SK-N-SH treated with all-trans-retinoic acid at 6 μM for 48 hours (cell line): ENCODE data around the gene AKR1B1.
A peak's percentile ranks its signal among the peaks of the same experiment; 100 is the strongest.

Experiments used
- ATAC-seq: fragments of 200-7000 bp; cut with Tn5 transposase; 3 replicates; pipeline ENCODE4 v1.9.1; 2020; ENCODE audit warnings: mild to moderate bottlenecking, moderate library complexity
- ARNTL ChIP-seq: fragments of 450-650 bp; formaldehyde crosslinking; IDR thresholded peaks from 2 replicates; pipeline ENCODE4 v1.5.0; 2020; ENCODE audit warnings: low read depth, mild to moderate bottlenecking, moderate library complexity, borderline replicate concordance
- BACH2 ChIP-seq: fragments of 250-450 bp; sonication (Bioruptor Pico); IDR thresholded peaks from 2 replicates; pipeline ENCODE4 v1.9.0; 2021; ENCODE audit warnings: mild to moderate bottlenecking, borderline replicate concordance
- CREB5 ChIP-seq: fragments of 250-450 bp; sonication (Bioruptor Pico); IDR thresholded peaks from 2 replicates; pipeline ENCODE4 v1.5.1; 2020; ENCODE audit warnings: low read depth, mild to moderate bottlenecking, moderate library complexity
- CSDC2 ChIP-seq: fragments of 250-450 bp; sonication (Bioruptor Pico); IDR thresholded peaks from 2 replicates; pipeline ENCODE4 v1.5.0; 2020; ENCODE audit warnings: mild to moderate bottlenecking, moderate library complexity
- CSRNP3 ChIP-seq: fragments of 250-450 bp; sonication (Bioruptor Pico); IDR thresholded peaks from 2 replicates; pipeline ENCODE4 v1.5.1; 2021; ENCODE audit warnings: mild to moderate bottlenecking, moderate library complexity
- ESRRG ChIP-seq: fragments of 250-450 bp; sonication (Bioruptor Pico); IDR thresholded peaks from 2 replicates; pipeline ENCODE4 v1.6.1; 2021; ENCODE audit warnings: mild to moderate bottlenecking
- GLIS3 ChIP-seq: fragments of 250-450 bp; sonication (Bioruptor Pico); IDR thresholded peaks from 2 replicates; pipeline ENCODE4 v1.5.0; 2020; ENCODE audit warnings: mild to moderate bottlenecking, moderate library complexity
- ISL1 ChIP-seq: fragments of 250-450 bp; sonication (Bioruptor Pico); IDR thresholded peaks from 2 replicates; pipeline ENCODE4 v2.1.2; 2022; ENCODE audit warnings: mild to moderate bottlenecking, moderate library complexity
- OSR1 ChIP-seq: fragments of 250-450 bp; sonication (Bioruptor Pico); IDR thresholded peaks from 2 replicates; pipeline ENCODE4 v1.8.0; 2022; ENCODE audit warnings: moderate library complexity, mild to moderate bottlenecking, inconsistent platforms
- POU6F1 ChIP-seq: fragments of 250-450 bp; sonication (Bioruptor Pico); IDR thresholded peaks from 2 replicates; pipeline ENCODE4 v1.8.0; 2021; ENCODE audit warnings: low read depth, mild to moderate bottlenecking, moderate library complexity, borderline replicate concordance
- PPARA ChIP-seq: fragments of 250-450 bp; sonication (Bioruptor Pico); IDR thresholded peaks from 2 replicates; pipeline ENCODE4 v1.5.0; 2020; ENCODE audit warnings: mild to moderate bottlenecking, borderline replicate concordance
- RARB ChIP-seq: fragments of 250-450 bp; sonication (Bioruptor Pico); IDR thresholded peaks from 2 replicates; pipeline ENCODE4 v1.8.0; 2021; ENCODE audit warnings: mild to moderate bottlenecking, moderate library complexity
- SNAI2 ChIP-seq: fragments of 250-450 bp; sonication (Bioruptor Pico); IDR thresholded peaks from 2 replicates; pipeline ENCODE4 v1.5.0; 2020; ENCODE audit warnings: mild to moderate bottlenecking, moderate library complexity
- TCF4 ChIP-seq: fragments of 250-450 bp; sonication (Bioruptor Pico); IDR thresholded peaks from 2 replicates; pipeline ENCODE4 v1.8.0; 2021; ENCODE audit warnings: mild to moderate bottlenecking, moderate library complexity, borderline replicate concordance
- TOX ChIP-seq: fragments of 250-450 bp; sonication (Bioruptor Pico); IDR thresholded peaks from 2 replicates; pipeline ENCODE4 v1.8.0; 2021; ENCODE audit warnings: mild to moderate bottlenecking, moderate library complexity, borderline replicate concordance
- TSHZ2 ChIP-seq: fragments of 250-450 bp; sonication (Bioruptor Pico); IDR thresholded peaks from 2 replicates; pipeline ENCODE4 v1.5.0; 2020; ENCODE audit warnings: mild to moderate bottlenecking, moderate library complexity
- ZFP3 ChIP-seq: fragments of 250-450 bp; sonication (Bioruptor Pico); IDR thresholded peaks from 2 replicates; pipeline ENCODE4 v1.5.0; 2020; ENCODE audit warnings: mild to moderate bottlenecking, moderate library complexity
- ZFP30 ChIP-seq: fragments of 450-650 bp; formaldehyde crosslinking; IDR thresholded peaks from 2 replicates; pipeline ENCODE4 v1.5.0; 2022; ENCODE audit warnings: mild to moderate bottlenecking, moderate library complexity
- ZNF565 ChIP-seq: fragments of 450-650 bp; formaldehyde crosslinking; conservative IDR thresholded peaks from 2 replicates; pipeline ENCODE4 v1.5.0; 2020; ENCODE audit warnings: low read depth, mild to moderate bottlenecking, moderate library complexity
- ZNF8 ChIP-seq: fragments of 450-650 bp; formaldehyde crosslinking; IDR thresholded peaks from 2 replicates; pipeline ENCODE4 v1.5.0; 2020; ENCODE audit warnings: mild to moderate bottlenecking, moderate library complexity
- TF ChIP-seq, protein P1 (sequence below): fragments of 250-450 bp; sonication (Bioruptor Pico); IDR thresholded peaks from 2 replicates; pipeline ENCODE4 v1.8.0; 2020; ENCODE audit warnings: mild to moderate bottlenecking, moderate library complexity, borderline replicate concordance

AKR1B1 gene

GRCh38 chr7:134433430-134433829 is 25.5 kb downstream of the AKR1B1 start:
- no peak for TF ChIP-seq ARNTL (CRISPR knock-in tag)
- TF ChIP-seq ESRRG: no peak
- TF ChIP-seq ZFP3 (CRISPR knock-in tag): no peak
- no peak for ATAC-seq

- TF ChIP-seq OSR1 (CRISPR knock-in tag) (no peak), PPARA (CRISPR knock-in tag) (no peak), CSDC2 (CRISPR knock-in tag) (no peak), ZNF8 (no peak), BACH2 (CRISPR knock-in tag) (no peak), SNAI2 (CRISPR knock-in tag) (no peak), ISL1 (CRISPR knock-in tag) (no peak), CREB5 (CRISPR knock-in tag) (no peak), ZFP3 (CRISPR knock-in tag) (no peak), ZNF565 (no peak), ZFP30 (no peak), POU6F1 (no peak), ARNTL (CRISPR knock-in tag) (no peak), RARB (CRISPR knock-in tag) (no peak)
- TF ChIP-seq, all 23 proteins: peak for 0
- ATAC-seq: peak; percentile 99
These were observed 26.4 kb downstream of the AKR1B1 start for GRCh38 chr7:134432296-134433152.

- TF ChIP-seq ESRRG: no peak
- TF ChIP-seq CSRNP3 (CRISPR knock-in tag): no peak
- no peak for TF ChIP-seq TSHZ2
- no peak for TF ChIP-seq RARB (CRISPR knock-in tag)
- TF ChIP-seq ZFP30: no peak
- no peak for TF ChIP-seq TOX (CRISPR knock-in tag)
- TF ChIP-seq TCF4 (CRISPR knock-in tag): no peak
- TF ChIP-seq CSDC2 (CRISPR knock-in tag): no peak
- no peak for TF ChIP-seq ZNF565
- TF ChIP-seq POU6F1: no peak
- TF ChIP-seq, protein P1, sequence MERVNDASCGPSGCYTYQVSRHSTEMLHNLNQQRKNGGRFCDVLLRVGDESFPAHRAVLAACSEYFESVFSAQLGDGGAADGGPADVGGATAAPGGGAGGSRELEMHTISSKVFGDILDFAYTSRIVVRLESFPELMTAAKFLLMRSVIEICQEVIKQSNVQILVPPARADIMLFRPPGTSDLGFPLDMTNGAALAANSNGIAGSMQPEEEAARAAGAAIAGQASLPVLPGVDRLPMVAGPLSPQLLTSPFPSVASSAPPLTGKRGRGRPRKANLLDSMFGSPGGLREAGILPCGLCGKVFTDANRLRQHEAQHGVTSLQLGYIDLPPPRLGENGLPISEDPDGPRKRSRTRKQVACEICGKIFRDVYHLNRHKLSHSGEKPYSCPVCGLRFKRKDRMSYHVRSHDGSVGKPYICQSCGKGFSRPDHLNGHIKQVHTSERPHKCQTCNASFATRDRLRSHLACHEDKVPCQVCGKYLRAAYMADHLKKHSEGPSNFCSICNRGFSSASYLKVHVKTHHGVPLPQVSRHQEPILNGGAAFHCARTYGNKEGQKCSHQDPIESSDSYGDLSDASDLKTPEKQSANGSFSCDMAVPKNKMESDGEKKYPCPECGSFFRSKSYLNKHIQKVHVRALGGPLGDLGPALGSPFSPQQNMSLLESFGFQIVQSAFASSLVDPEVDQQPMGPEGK (CRISPR knock-in tag): no peak
- no peak for TF ChIP-seq GLIS3 (CRISPR knock-in tag)
- TF ChIP-seq, all 23 proteins: peak for 0
These were observed 27.1 kb downstream of the AKR1B1 start for GRCh38 chr7:134431815-134432214.

More at GRCh38 chr7:134431815-134432214, 27.1 kb downstream of the AKR1B1 start:
- peak; percentile 0; the same call in 1 of the 3 replicates for ATAC-seq
